HG03521 (cell line): Measurements from ENCODE around the gene PIMREG.
"Not testable (repeated sequence)": the region's sequence is repeated elsewhere in the genome, so short reads cannot be mapped to it uniquely, and the experiment has no call there.

Experiments
- ATAC-seq: cut with Tn5 transposase; IDR thresholded peaks from one replicate; pipeline ENCODE4 v1.9.1; 2021; ENCODE audit warnings: mild to moderate bottlenecking, moderate library complexity; ENCODE audit not compliant: unreplicated experiment

PIMREG gene

GRCh38 chr17:6476076-6476809, 32.0 kb downstream of the PIMREG start:
- no peak for ATAC-seq

GRCh38 chr17:6476810-6477179, 32.5 kb downstream of the PIMREG start:
- no peak for ATAC-seq

- no peak for ATAC-seq
Observed at GRCh38 chr17:6477831-6478383, 33.7 kb downstream of the PIMREG start.

- ATAC-seq, result no peak
Observed at GRCh38 chr17:6478486-6478885, 34.2 kb downstream of the PIMREG start.

GRCh38 chr17:6479622-6480302, 35.5 kb downstream of the PIMREG start:
- ATAC-seq, result no peak

- no peak for ATAC-seq
Observed at GRCh38 chr17:6480303-6480675, 36.0 kb downstream of the PIMREG start.

GRCh38 chr17:6482105-6482455, 37.8 kb downstream of the PIMREG start:
- no peak for ATAC-seq

GRCh38 chr17:6482796-6483195, 38.5 kb downstream of the PIMREG start:
- ATAC-seq, result not testable (repeated sequence)

- ATAC-seq, result no peak
Observed at GRCh38 chr17:6483507-6483906, 39.3 kb downstream of the PIMREG start.

- no peak for ATAC-seq
Observed at GRCh38 chr17:6485646-6486412, 41.6 kb downstream of the PIMREG start.

GRCh38 chr17:6487251-6488007, 43.2 kb downstream of the PIMREG start:
- ATAC-seq, result no peak

- ATAC-seq, result no peak
Observed at GRCh38 chr17:6488008-6488539, 43.8 kb downstream of the PIMREG start.

GRCh38 chr17:6489016-6489550, 44.8 kb downstream of the PIMREG start:
- no peak for ATAC-seq

GRCh38 chr17:6491071-6491700, 46.9 kb downstream of the PIMREG start:
- ATAC-seq, result no peak

GRCh38 chr17:6492892-6493674, 48.8 kb downstream of the PIMREG start:
- no peak for ATAC-seq

- no peak for ATAC-seq
Observed at GRCh38 chr17:6494239-6494941, 50.1 kb downstream of the PIMREG start.

- no peak for ATAC-seq
Observed at GRCh38 chr17:6495450-6496115, 51.3 kb downstream of the PIMREG start.

GRCh38 chr17:6496116-6496481, 51.8 kb downstream of the PIMREG start:
- ATAC-seq, result no peak
